Measurements from ENCODE around the gene ICOS. TPM values are rescaled to one million over a fixed set of nuclear protein-coding genes. Genes with fewer than 3 reads are reported as not detected.

The ICOS gene
- polyA plus RNA-seq, 1 of the 3 experiments (the other 2 are of a cell fraction) = not detected

Other genes with a start within 250 kb of the ICOS start
- gene CD28, start 230.1 kb upstream of the ICOS start, polyA plus RNA-seq (2012; rRNA removed) = 0.05 and 0.13 TPM in 2 replicates
- 0.03 TPM in 1 of 2 replicates, not detected in the other for gene CTLA4, start 69.0 kb upstream of the ICOS start, polyA plus RNA-seq (2012; rRNA removed)